Measurements from ENCODE around the gene SIX4.

GRCh38 chr14:60735416-60735815 lies 11.3 kb upstream of the SIX4 start:
- TF ChIP-seq CTCF (IDR thresholded peaks at IDR 0.05; ENCODE audit: low read depth, low read length, poor library complexity, severe bottlenecking) (no peak), EZH2phosphoT487 (IDR thresholded peaks at IDR 0.05; ENCODE audit: borderline replicate concordance, low read length) (no peak)
